Mucosa of stomach (tissue), 1 donor: ENCODE results near the gene NDUFA13.

Experiments
- H3K27me3 ChIP-seq: one replicate; pipeline ENCODE4 v1.7.0; 2013; ENCODE audit warnings: mild to moderate bottlenecking, low read length; ENCODE audit not compliant: control insufficient read depth, insufficient read depth
- H3K36me3 ChIP-seq: one replicate; pipeline ENCODE4 v1.7.0; 2013; ENCODE audit warnings: low read length; ENCODE audit not compliant: control insufficient read depth, insufficient read depth
- H3K4me1 ChIP-seq: one replicate; pipeline ENCODE4 v1.7.0; 2013; ENCODE audit warnings: mild to moderate bottlenecking, low read length; ENCODE audit not compliant: control insufficient read depth, insufficient read depth
- H3K4me3 ChIP-seq: one replicate; pipeline ENCODE4 v1.7.0; 2013; ENCODE audit warnings: low read length
- H3K9ac ChIP-seq: one replicate; pipeline ENCODE4 v1.7.0; 2013; ENCODE audit warnings: mild to moderate bottlenecking, low read length, moderate library complexity
- H3K9me3 ChIP-seq: one replicate; pipeline ENCODE4 v1.7.0; 2013; ENCODE audit warnings: mild to moderate bottlenecking, low read length, moderate library complexity; ENCODE audit not compliant: control insufficient read depth
- donor health status: Pancreatic carcinoma.

Gene NDUFA13

GRCh38 chr19:19550972-19551852, 35.2 kb downstream of the NDUFA13 start:
- H3K4me3 ChIP-seq, result no peak overlapping the region
- no peaks in the 10 kb centered on the region for H3K4me1 ChIP-seq
- no peak overlapping the region for H3K9ac ChIP-seq
- H3K9me3 ChIP-seq, result no peaks in the 10 kb centered on the region
- peaks cover 45% of the 10 kb centered on the region for H3K27me3 ChIP-seq
- no peaks in the 10 kb centered on the region for H3K36me3 ChIP-seq

GRCh38 chr19:19551853-19552192, 35.8 kb downstream of the NDUFA13 start:
- peaks cover 38% of the 10 kb centered on the region for H3K27me3 ChIP-seq

GRCh38 chr19:19552798-19553197, 36.8 kb downstream of the NDUFA13 start:
- H3K4me1 ChIP-seq, result no peaks in the 10 kb centered on the region
- no peak overlapping the region for H3K4me3 ChIP-seq
- H3K36me3 ChIP-seq, result no peaks in the 10 kb centered on the region
- H3K9me3 ChIP-seq, result no peaks in the 10 kb centered on the region
- no peak overlapping the region for H3K9ac ChIP-seq
- peaks cover 29% of the 10 kb centered on the region for H3K27me3 ChIP-seq

More at GRCh38 chr19:19551853-19552192, 35.8 kb downstream of the NDUFA13 start:
- Histone ChIP-seq H3K36me3 (no peaks in the 10 kb centered on the region), H3K9ac (no peak overlapping the region), H3K4me1 (no peaks in the 10 kb centered on the region), H3K4me3 (no peak overlapping the region), H3K9me3 (no peaks in the 10 kb centered on the region)

GRCh38 chr19:19553670-19554069, 37.6 kb downstream of the NDUFA13 start:
- H3K9me3 ChIP-seq, result no peaks in the 10 kb centered on the region
- H3K4me1 ChIP-seq, result no peaks in the 10 kb centered on the region
- H3K9ac ChIP-seq, result no peak overlapping the region
- H3K36me3 ChIP-seq, result no peaks in the 10 kb centered on the region
- no peak overlapping the region for H3K4me3 ChIP-seq
- peaks cover 22% of the 10 kb centered on the region for H3K27me3 ChIP-seq

- Histone ChIP-seq H3K9me3 (no peaks in the 10 kb centered on the region), H3K27me3 (peaks cover 15% of the 10 kb centered on the region)
Measured at GRCh38 chr19:19554074-19555023, 38.3 kb downstream of the NDUFA13 start.

GRCh38 chr19:19558055-19558454, 42.0 kb downstream of the NDUFA13 start:
- H3K27me3 ChIP-seq, result peaks cover 6% of the 10 kb centered on the region
- H3K4me1 ChIP-seq, result no peaks in the 10 kb centered on the region
- H3K9ac ChIP-seq, result no peak overlapping the region
- no peaks in the 10 kb centered on the region for H3K36me3 ChIP-seq
- no peak overlapping the region for H3K4me3 ChIP-seq
- no peaks in the 10 kb centered on the region for H3K9me3 ChIP-seq

More at GRCh38 chr19:19554074-19555023, 38.3 kb downstream of the NDUFA13 start:
- Histone ChIP-seq H3K36me3 (no peaks in the 10 kb centered on the region), H3K4me3 (no peak overlapping the region), H3K4me1 (no peaks in the 10 kb centered on the region), H3K9ac (no peak overlapping the region)

- Histone ChIP-seq H3K4me3 (no peak overlapping the region), H3K36me3 (no peaks in the 10 kb centered on the region), H3K27me3 (peaks cover 6% of the 10 kb centered on the region), H3K4me1 (no peaks in the 10 kb centered on the region), H3K9me3 (no peaks in the 10 kb centered on the region), H3K9ac (no peak overlapping the region)
Measured at GRCh38 chr19:19558636-19559035, 42.6 kb downstream of the NDUFA13 start.

- Histone ChIP-seq H3K4me1 (no peaks in the 10 kb centered on the region), H3K4me3 (no peak overlapping the region), H3K9ac (no peak overlapping the region), H3K9me3 (no peaks in the 10 kb centered on the region), H3K27me3 (peaks cover under 1% of the 10 kb centered on the region), H3K36me3 (no peaks in the 10 kb centered on the region)
Measured at GRCh38 chr19:19559931-19560330, 43.9 kb downstream of the NDUFA13 start.

GRCh38 chr19:19561946-19562664, 46.1 kb downstream of the NDUFA13 start:
- no peaks in the 10 kb centered on the region for H3K9me3 ChIP-seq
- H3K9ac ChIP-seq, result no peak overlapping the region
- H3K4me1 ChIP-seq, result no peaks in the 10 kb centered on the region
- no peaks in the 10 kb centered on the region for H3K36me3 ChIP-seq
- H3K4me3 ChIP-seq, result no peak overlapping the region
- no peaks in the 10 kb centered on the region for H3K27me3 ChIP-seq

- no peaks in the 10 kb centered on the region for H3K27me3 ChIP-seq
- no peak overlapping the region for H3K4me3 ChIP-seq
- no peak overlapping the region for H3K9ac ChIP-seq
- H3K36me3 ChIP-seq, result no peaks in the 10 kb centered on the region
- H3K4me1 ChIP-seq, result no peaks in the 10 kb centered on the region
- no peaks in the 10 kb centered on the region for H3K9me3 ChIP-seq
Measured at GRCh38 chr19:19562665-19563347, 46.8 kb downstream of the NDUFA13 start.

- Histone ChIP-seq H3K27me3 (no peaks in the 10 kb centered on the region), H3K4me3 (no peak overlapping the region), H3K36me3 (no peaks in the 10 kb centered on the region)
Measured at GRCh38 chr19:19563348-19563848, 47.4 kb downstream of the NDUFA13 start.

More at GRCh38 chr19:19563348-19563848, 47.4 kb downstream of the NDUFA13 start:
- Histone ChIP-seq H3K9ac (no peak overlapping the region), H3K9me3 (no peaks in the 10 kb centered on the region), H3K4me1 (no peaks in the 10 kb centered on the region)
